H1 (cell line): ENCODE data around the gene MYMX. TPM values are rescaled to one million over a fixed set of nuclear protein-coding genes. Genes with fewer than 3 reads are reported as not detected.

Experiments used
- CTCF ChIA-PET: fragments of 300-600 bp; sonication (Branson Sonifier 250); formaldehyde crosslinking; loops from one replicate; lab custom pipeline; 2021; ENCODE audit not compliant: partially characterized antibody; lab: Charles Lee
- POLR2A ChIA-PET: fragments of 300-600 bp; sonication (Branson Sonifier 250); formaldehyde crosslinking; loops from one replicate; lab custom pipeline; 2021; ENCODE audit warnings: inconsistent platforms; ENCODE audit not compliant: partially characterized antibody; lab: Charles Lee
- DNase-seq, 2 experiments: peaks; one replicate each; pipeline versions ENCODE4 v3.0.0 to v3.0.0-alpha.2; 2010 to 2022; ENCODE audit warnings: low spot score in 2 of 2, low read depth in 1 of 2, mixed read lengths in 1 of 2
- FAIRE-seq: peaks from 2 replicates; lab custom pipeline; 2011; peaks lifted over from hg19 to GRCh38; lab: Jason Lieb, UNC
- H2AFZ ChIP-seq: 2 replicates; pipeline ENCODE4 v1.8.1; 2012; ENCODE audit warnings: low read length, inconsistent platforms
- H2AK5ac ChIP-seq: 2 replicates; pipeline ENCODE4 v1.6.1; 2013; ENCODE audit warnings: low read depth, low read length
- H2BK120ac ChIP-seq: replicated peaks from 2 replicates; pipeline ENCODE3; 2013; ENCODE audit warnings: low read depth, low read length, inconsistent platforms
- H2BK12ac ChIP-seq: 2 replicates; pipeline ENCODE4 v1.6.1; 2013; ENCODE audit warnings: low read depth, low read length
- H2BK15ac ChIP-seq: 2 replicates; pipeline ENCODE4 v1.6.1; 2013; ENCODE audit warnings: low read length
- H2BK20ac ChIP-seq: 2 replicates; pipeline ENCODE4 v1.6.1; 2013; ENCODE audit warnings: low read length
- H2BK5ac ChIP-seq: 2 replicates; pipeline ENCODE4 v1.6.1; 2013; ENCODE audit warnings: low read depth, low read length
- H3K14ac ChIP-seq: 2 replicates; pipeline ENCODE4 v1.6.1; 2013; ENCODE audit warnings: inconsistent platforms; ENCODE audit not compliant: insufficient read length
- H3K18ac ChIP-seq: 2 replicates; pipeline ENCODE4 v1.6.1; 2013; ENCODE audit warnings: low read length; ENCODE audit errors: extremely low read depth
- H3K23ac ChIP-seq: 2 replicates; pipeline ENCODE4 v1.6.1; 2013; ENCODE audit warnings: inconsistent platforms; ENCODE audit not compliant: insufficient read length
- H3K23me2 ChIP-seq: 2 replicates; pipeline ENCODE4 v1.6.1; 2013; ENCODE audit warnings: low read depth, low read length
- H3K27ac ChIP-seq: 2 replicates; pipeline ENCODE4 v1.6.1; 2011; ENCODE audit warnings: low read depth, low read length, inconsistent platforms
- H3K27me3 ChIP-seq, 4 experiments: replicated peaks in 1 of 4; 1 replicate in 1 of 4; 2 replicates in 3 of 4; pipeline versions ENCODE4 v1.6.1 to v1.8.1; 2011 to 2013; ENCODE audit warnings: low read length in 3 of 4, mild to moderate bottlenecking in 3 of 4, inconsistent platforms in 2 of 4, mixed read lengths in 2 of 4, moderate library complexity in 1 of 4; ENCODE audit not compliant: control insufficient read depth in 3 of 4, insufficient read depth in 3 of 4; ENCODE audit errors: extremely low read depth in 1 of 4
- H3K36me3 ChIP-seq, 4 experiments: 2 replicates each; pipeline versions ENCODE4 v1.6.1 to v1.8.1; 2011 to 2013; ENCODE audit warnings: mild to moderate bottlenecking in 4 of 4, low read length in 3 of 4, moderate library complexity in 2 of 4, control low read depth in 1 of 4, inconsistent platforms in 1 of 4; ENCODE audit not compliant: insufficient read depth in 4 of 4, control insufficient read depth in 2 of 4
- H3K4ac ChIP-seq: replicated peaks from 2 replicates; pipeline ENCODE3; 2013; ENCODE audit warnings: low read length, low read depth, mixed read lengths, inconsistent platforms; ENCODE audit not compliant: insufficient read length
- H3K4me1 ChIP-seq, 4 experiments: replicated peaks in 1 of 4; 1 replicate in 1 of 4; 2 replicates in 3 of 4; pipeline versions ENCODE4 v1.6.1 to v1.8.1; 2011 to 2013; ENCODE audit warnings: low read length in 3 of 4, inconsistent platforms in 2 of 4, mixed read lengths in 1 of 4; ENCODE audit not compliant: insufficient read depth in 4 of 4, control insufficient read depth in 3 of 4
- H3K4me2 ChIP-seq, 2 experiments: 2 replicates each; pipeline versions ENCODE4 v1.6.1 to v1.8.1; 2011 to 2013; ENCODE audit warnings: low read depth in 2 of 2, low read length in 2 of 2, control low read depth in 1 of 2, inconsistent platforms in 1 of 2, mild to moderate bottlenecking in 1 of 2; ENCODE audit not compliant: insufficient read depth in 1 of 2
- H3K4me3 ChIP-seq, 4 experiments: fragments of 200-600, 300-600 bp in 1 of 4; sonication (generic), shearing (Covaris generic), sonication (Bioruptor Twin) in 1 of 4; 2 replicates each; pipeline versions ENCODE4 v1.5.1 to v1.8.1; 2011 to 2016; ENCODE audit warnings: low read length in 4 of 4, low read depth in 3 of 4, control low read depth in 2 of 4, inconsistent platforms in 2 of 4, mild to moderate bottlenecking in 2 of 4, mixed read lengths in 1 of 4, moderate library complexity in 1 of 4; ENCODE audit not compliant: insufficient read depth in 2 of 4; ENCODE audit errors: extremely low read depth in 1 of 4
- H3K56ac ChIP-seq: replicated peaks from 2 replicates; pipeline ENCODE3; 2013; ENCODE audit warnings: low read depth, mild to moderate bottlenecking, mixed read lengths, low read length, inconsistent platforms; ENCODE audit not compliant: insufficient read length
- H3K79me1 ChIP-seq: 2 replicates; pipeline ENCODE4 v1.6.1; 2013; ENCODE audit warnings: low read depth, low read length, control low read depth
- H3K79me2 ChIP-seq, 2 experiments: 2 replicates each; pipeline versions ENCODE4 v1.6.1 to v1.8.1; 2012 to 2013; ENCODE audit warnings: low read length in 2 of 2, mild to moderate bottlenecking in 2 of 2, inconsistent platforms in 1 of 2; ENCODE audit not compliant: insufficient read depth in 2 of 2, control insufficient read depth in 1 of 2
- H3K9ac ChIP-seq, 4 experiments: replicated peaks in 1 of 4; 1 replicate in 1 of 4; 2 replicates in 3 of 4; pipeline versions ENCODE4 v1.6.1 to v1.8.1; 2011 to 2013; ENCODE audit warnings: low read depth in 3 of 4, low read length in 3 of 4, control low read depth in 2 of 4, mild to moderate bottlenecking in 2 of 4, moderate library complexity in 2 of 4, inconsistent platforms in 1 of 4; ENCODE audit errors: extremely low read depth in 1 of 4
- H3K9me3 ChIP-seq, 2 experiments: 2 replicates each; pipeline versions ENCODE4 v1.6.1 to v1.8.1; 2012 to 2013; ENCODE audit warnings: mild to moderate bottlenecking in 2 of 2, moderate library complexity in 2 of 2, control low read depth in 1 of 2, inconsistent platforms in 1 of 2, low read depth in 1 of 2, low read length in 1 of 2, mixed read lengths in 1 of 2; ENCODE audit not compliant: insufficient read depth in 2 of 2
- H4K20me1 ChIP-seq, 2 experiments: replicated peaks in 1 of 2; 2 replicates each; pipeline versions ENCODE3 to v1.8.1; 2011 to 2013; ENCODE audit warnings: inconsistent platforms in 2 of 2, low read length in 2 of 2, mild to moderate bottlenecking in 1 of 2; ENCODE audit not compliant: insufficient read depth in 2 of 2, control insufficient read depth in 1 of 2
- H4K5ac ChIP-seq: 2 replicates; pipeline ENCODE4 v1.6.1; 2013; ENCODE audit warnings: low read length, low read depth, mixed read lengths, inconsistent platforms; ENCODE audit not compliant: insufficient read length
- H4K8ac ChIP-seq: 2 replicates; pipeline ENCODE4 v1.8.0; 2013; ENCODE audit warnings: mild to moderate bottlenecking, moderate library complexity, low read length, inconsistent platforms; ENCODE audit not compliant: insufficient read depth; ENCODE audit errors: extremely low read depth
- H4K91ac ChIP-seq: replicated peaks from 2 replicates; pipeline ENCODE3; 2013; ENCODE audit warnings: low read length, mixed read lengths, inconsistent platforms; ENCODE audit not compliant: insufficient read length
- ATF3 ChIP-seq: IDR thresholded peaks from 2 replicates; pipeline ENCODE4 v1.6.1; 2011; ENCODE audit warnings: low read depth, mild to moderate bottlenecking, low read length; ENCODE audit not compliant: insufficient read depth
- CBX5 ChIP-seq: fragments of 300-800, 300-1000 bp; sonication (generic); IDR thresholded peaks from 2 replicates; pipeline ENCODE4 v1.7.1; 2016; ENCODE audit warnings: antibody characterized with exemption, low read length, low read depth
- CHD2 ChIP-seq: IDR thresholded peaks from 2 replicates; pipeline ENCODE4 v1.6.1; 2012; ENCODE audit warnings: low read length, improper control_type of control experiment
- GTF2F1 ChIP-seq: IDR thresholded peaks from 2 replicates; pipeline ENCODE4 v1.6.1; 2012; ENCODE audit warnings: low read depth, low read length, improper control_type of control experiment, borderline replicate concordance
- KDM5A ChIP-seq: fragments of 200-600 bp; IDR thresholded peaks from 2 replicates; pipeline ENCODE4 v1.7.1; 2012; ENCODE audit warnings: mild to moderate bottlenecking, low read length, inconsistent platforms, mixed read lengths
- NANOG ChIP-seq: IDR thresholded peaks from 2 replicates; pipeline ENCODE4 v1.6.1; 2011; ENCODE audit warnings: low read length, low read depth, mild to moderate bottlenecking, inconsistent platforms; ENCODE audit not compliant: insufficient read depth, poor library complexity, severe bottlenecking
- POU5F1 ChIP-seq: IDR thresholded peaks from 2 replicates; pipeline ENCODE4 v1.6.1; 2011; ENCODE audit warnings: low read depth, mild to moderate bottlenecking, low read length, moderate library complexity
- RXRA ChIP-seq: IDR thresholded peaks from 2 replicates; pipeline ENCODE4 v1.6.1; 2011; ENCODE audit warnings: low read depth, mild to moderate bottlenecking, low read length, moderate library complexity; ENCODE audit not compliant: insufficient read depth
- SP4 ChIP-seq: IDR thresholded peaks from 2 replicates; pipeline ENCODE4 v1.6.1; 2012; ENCODE audit warnings: low read length, inconsistent platforms
- TAF1 ChIP-seq: IDR thresholded peaks from 2 replicates; pipeline ENCODE4 v1.6.1; 2011; ENCODE audit warnings: mild to moderate bottlenecking, low read depth, low read length
- WGBS, 2 experiments: shearing (Covaris generic) in 1 of 2; methylation state at CpG; one replicate each; pipeline versions ENCODE4 v1.1.6 to v1.1.7; 2013 to 2015; ENCODE audit warnings: low lambda C conversion rate in 2 of 2, mixed read lengths in 2 of 2, inconsistent platforms in 1 of 2, low coverage in 1 of 2, missing lambda C conversion rate in 1 of 2; ENCODE audit not compliant: insufficient replicate concordance in 2 of 2, insufficient coverage in 1 of 2, insufficient read length in 1 of 2; ENCODE audit errors: extremely low coverage in 1 of 2, missing lambda C conversion rate in 1 of 2; 5-methylcytosine and 5-hydroxymethylcytosine counted together
- polyA plus RNA-seq, 7 experiments: library from polyadenylated mRNA; depleted of rRNA in 3 of 7; stranded (reverse) in 5 of 7; unstranded in 2 of 7; fragments of >200 nt in 5 of 7; fragments of 200-250 nt in 2 of 7; gene quantifications; 1 replicate in 5 of 7; 2 replicates in 1 of 7; 4 replicates in 1 of 7; pipeline versions ENCODE4 v1.2.1 to v1.2.3, GENCODE V29; 2011 to 2013; ENCODE audit warnings: missing spikeins in 2 of 7, mixed read lengths in 2 of 7
- total RNA-seq: library from RNA; stranded (reverse); fragmentation: NEBNext Ultra II Directional; extraction: Animal tissue kit (Norgen Biotek cat#: 25700); gene quantifications from 2 replicates; pipeline ENCODE4 v1.2.1, GENCODE V29; 2021

The MYMX gene
- total and polyA plus RNA-seq, 2 of the 8 experiments (the other 6 are each of a cell fraction or from before 2014, with no cell fraction given), result 4.7 to 6.9 TPM

- Histone ChIP-seq H3K79me1 (0 out of 2 replicates have a peak, but pooled peaks cover 2% of the 10 kb centered on the region), H2BK15ac (peak overlapping the region; percentile 34; the same call in 1 of the 2 replicates), H4K91ac (peak overlapping the region; percentile 58), H2BK5ac (peak overlapping the region; percentile 79; the same call in 1 of the 2 replicates), H3K4ac (no peak overlapping the region), H3K9me3 (no peaks in the 10 kb centered on the region), H3K4me2 (peak overlapping the region; percentile 58 to 73), H3K27me3 (no peaks in the 10 kb centered on the region), H3K23ac (no peak overlapping the region), H3K18ac (peak overlapping the region; percentile 76), H3K56ac (no peak overlapping the region), H2AFZ (peak overlapping the region; percentile 47; the same call in 1 of the 2 replicates), H3K27ac (peak overlapping the region; percentile 54), H3K36me3 (peaks cover 15 to 34% (median 31%) of the 10 kb centered on the region in 4 experiments), H3K23me2 (peaks cover 11% of the 10 kb centered on the region), H4K20me1 (peaks cover 0 to 17% of the 10 kb centered on the region in 2 experiments), H3K14ac (no peak overlapping the region), H3K9ac (peak overlapping the region in 3 of 4 experiments; percentile 11 to 84 (median 69); a peak in 6 of 7 replicates), H3K79me2 (peaks cover 0 to 16% of the 10 kb centered on the region in 2 experiments; a peak in 2 of 4 replicates), H2BK20ac (no peak overlapping the region; the same call in 1 of the 2 replicates), H4K5ac (peak overlapping the region; percentile 98), H3K4me1 (peaks cover 6 to 26% (median 10%) of the 10 kb centered on the region in 4 experiments; a peak in 6 of 7 replicates), H4K8ac (no peak overlapping the region; the same call in 1 of the 2 replicates), H2BK120ac (no peak overlapping the region), H3K4me3 (peak overlapping the region; percentile 38 to 85 (median 57)), H2AK5ac (no peak overlapping the region), H2BK12ac (peak overlapping the region; percentile 78; the same call in 1 of the 2 replicates)
- DNase-seq (no peak), FAIRE-seq (no peak)
- 50% methylated on average over 15 of the region's 15 CpGs; no CpG with 5 or more reads in 1 of the 2 experiments for WGBS, 2 experiments
- ChIA-PET POLR2A (interaction anchor here (0.7 to 15.1 kb wide), 12 partner anchors 10 to 628 kb away, joined by 3 to 581 read pairs (median 6); partner anchors contain the start of genes GTPBP2, HSP90AB1 and SLC29A1), CTCF (interaction anchor here (1.0 to 1.5 kb wide), 6 partner anchors 11 to 68 kb away, joined by 3 to 14 read pairs (median 3); partner anchors contain the start of genes AARS2 and SLC29A1)
- TF ChIP-seq TAF1 (no peak), CBX5 (no peak), CHD2 (no peak), POU5F1 (no peak), RXRA (no peak), GTF2F1 (no peak), KDM5A (no peak), NANOG (no peak), SP4 (no peak), ATF3 (no peak)
These were observed 41.1 kb downstream of the MYMX start for GRCh38 chr6:44257753-44258324.
